Tibial artery (tissue), 4 donors: ENCODE measurements around the gene COA1.

Experiments used
- DNase-seq, 2 donors: peaks; one replicate each; pipeline ENCODE4 v3.0.0-alpha.2; 2019
- H3K27ac ChIP-seq, 2 donors: fragments of 200-600 bp; sonication (generic) in 1 of 2; 1 replicate in 1 of 2; 2 replicates in 1 of 2; pipeline ENCODE4 v1.5.1; 2018 to 2019; ENCODE audit warnings: mild to moderate bottlenecking in 1 of 2
- H3K27me3 ChIP-seq, 2 donors: fragments of 200-600 bp; sonication (generic) in 1 of 2; one replicate each; pipeline versions ENCODE4 v1.5.1 to v1.6.0; 2016 to 2019
- H3K36me3 ChIP-seq, 3 donors: fragments of 200-600 bp; sonication (generic) in 2 of 3; one replicate each; pipeline ENCODE4 v1.5.1; 2016 to 2019; ENCODE audit warnings: mild to moderate bottlenecking in 2 of 3
- H3K4me1 ChIP-seq, 4 donors: fragments of 200-600 bp; sonication (generic) in 2 of 4; 1 replicate in 3 of 4; 2 replicates in 1 of 4; pipeline ENCODE4 v1.5.1; 2016 to 2019
- H3K4me3 ChIP-seq, 2 donors: fragments of 200-600 bp; sonication (generic) in 1 of 2; 1 replicate in 1 of 2; 2 replicates in 1 of 2; pipeline ENCODE4 v1.5.1; 2018 to 2019; ENCODE audit warnings: mild to moderate bottlenecking in 2 of 2
- H3K9me3 ChIP-seq, 3 donors: fragments of 200-600 bp; sonication (generic) in 1 of 3; one replicate each; pipeline ENCODE4 v1.5.1; 2016 to 2019
- CTCF ChIP-seq, 2 experiments: fragments of 200-600 bp in 1 of 2; fragments of 450-650 bp in 1 of 2; IDR thresholded peaks; one replicate each; pipeline ENCODE4 v1.5.1; 2017 to 2019; ENCODE audit warnings: antibody characterized with exemption in 2 of 2, mild to moderate bottlenecking in 1 of 2, moderate library complexity in 1 of 2
- intact Hi-C: fragments of 100-400 bp; cut with DNase I; formaldehyde crosslinking; loops from one replicate; pipeline ENCODE4 v1.15.0; 2023; ENCODE audit warnings: low total_unique reads

COA1 gene

DNA sequence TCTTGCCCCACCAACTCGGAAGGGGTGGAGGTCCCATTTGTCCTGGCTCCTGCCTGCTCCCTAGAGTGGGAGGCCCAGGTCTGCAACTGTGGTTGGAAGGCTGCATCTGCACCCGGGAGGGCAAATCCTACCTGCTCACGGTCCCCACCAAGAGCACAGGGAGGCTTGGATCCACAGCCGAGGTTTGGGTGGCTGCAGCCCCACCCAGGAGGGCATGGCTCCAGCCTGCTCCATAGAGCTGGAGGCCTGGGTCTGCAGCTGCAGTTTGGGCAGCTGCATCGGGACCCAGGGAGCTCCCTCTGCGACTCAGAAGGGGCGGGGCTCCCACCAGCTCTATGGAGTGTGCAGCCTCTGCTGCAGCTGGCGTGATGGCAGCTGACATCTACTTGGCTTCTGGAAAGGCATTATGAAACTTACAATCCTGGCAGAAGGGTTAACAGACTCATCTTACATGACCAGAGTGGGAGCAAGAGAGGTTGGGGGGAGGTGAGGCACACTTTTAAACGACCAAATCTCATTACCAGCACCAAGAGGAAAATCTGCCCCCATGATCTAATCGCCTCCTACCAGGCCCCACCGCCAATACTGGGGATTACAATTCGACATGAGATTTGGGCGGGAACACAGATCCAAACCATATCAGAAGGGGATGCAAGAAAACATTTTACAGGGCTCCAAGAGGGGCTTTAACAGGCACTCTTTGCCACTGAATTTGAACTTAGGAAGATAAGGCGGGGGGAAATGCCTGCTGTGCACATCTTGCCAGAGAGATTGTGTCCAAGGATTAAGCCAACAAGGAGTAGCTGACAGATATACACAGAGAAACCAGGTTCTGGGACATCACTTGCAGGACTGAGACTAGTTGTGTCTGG, 20.9 kb upstream of the COA1 start:
- no peak overlapping the region for H3K4me3 ChIP-seq
- H3K4me1 ChIP-seq, result no peaks in the 10 kb centered on the region
- no peaks in the 10 kb centered on the region for H3K27me3 ChIP-seq
- H3K36me3 ChIP-seq, result no peaks in the 10 kb centered on the region
- DNase-seq, result no peak
- no peak for TF ChIP-seq CTCF (IDR thresholded peaks at IDR 0.05)
- H3K9me3 ChIP-seq, result no peaks in the 10 kb centered on the region
- intact Hi-C loops, result no loop called here
- H3K27ac ChIP-seq, result no peak overlapping the region

DNA sequence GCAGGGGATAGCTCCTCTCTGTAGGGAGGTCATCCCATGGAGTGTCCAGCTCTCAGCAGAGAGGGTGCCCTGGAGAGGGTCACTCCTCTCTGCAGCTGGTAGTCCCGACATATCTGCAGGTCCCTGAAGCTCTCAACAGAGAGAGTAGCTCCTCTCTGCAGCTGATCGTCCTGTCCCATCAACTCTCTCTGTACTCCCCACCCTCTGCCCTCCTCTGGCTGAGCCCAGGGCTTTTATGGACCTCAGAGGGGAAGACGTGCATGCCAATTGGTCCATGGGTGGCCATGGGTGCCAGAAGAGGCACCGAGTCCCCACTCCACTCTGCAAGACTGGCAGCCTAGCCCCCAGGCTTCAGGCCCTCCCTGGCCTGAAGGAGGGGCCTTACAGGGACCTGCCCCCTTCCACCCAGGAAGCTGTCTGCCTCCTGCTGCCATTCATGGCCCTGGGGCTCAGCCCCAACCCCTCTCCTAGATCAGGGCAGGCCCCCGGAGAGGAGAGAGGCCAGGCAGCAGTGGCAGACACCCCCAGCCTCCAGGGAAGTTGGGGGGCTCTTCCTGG, 20.1 kb upstream of the COA1 start:
- DNase-seq, result no peak
- no peak for TF ChIP-seq CTCF (IDR thresholded peaks at IDR 0.05)
- no peaks in the 10 kb centered on the region for H3K27me3 ChIP-seq
- H3K27ac ChIP-seq, result no peak overlapping the region
- no peaks in the 10 kb centered on the region for H3K9me3 ChIP-seq
- H3K4me1 ChIP-seq, result no peaks in the 10 kb centered on the region
- no peak overlapping the region for H3K4me3 ChIP-seq
- intact Hi-C loops, result no loop called here
- no peaks in the 10 kb centered on the region for H3K36me3 ChIP-seq

GRCh38 chr7:43747328-43748105, 18.2 kb upstream of the COA1 start:
- TF ChIP-seq CTCF (IDR thresholded peaks at IDR 0.05), result no peak
- Histone ChIP-seq H3K36me3 (no peaks in the 10 kb centered on the region), H3K4me3 (no peak overlapping the region), H3K9me3 (no peaks in the 10 kb centered on the region), H3K27me3 (no peaks in the 10 kb centered on the region), H3K4me1 (no peaks in the 10 kb centered on the region), H3K27ac (no peak overlapping the region)
- intact Hi-C loops, result no loop called here
- DNase-seq, result no peak

- no peak for DNase-seq
- H3K4me1 ChIP-seq, result no peaks in the 10 kb centered on the region
- H3K9me3 ChIP-seq, result no peaks in the 10 kb centered on the region
- H3K4me3 ChIP-seq, result no peak overlapping the region
- no peaks in the 10 kb centered on the region for H3K27me3 ChIP-seq
- no peaks in the 10 kb centered on the region for H3K36me3 ChIP-seq
- TF ChIP-seq CTCF (IDR thresholded peaks at IDR 0.05), result no peak
- no peak overlapping the region for H3K27ac ChIP-seq
- intact Hi-C loops, result no loop called here
These were observed 13.4 kb upstream of the COA1 start for GRCh38 chr7:43742692-43743091.

GRCh38 chr7:43737467-43738127, 8.3 kb upstream of the COA1 start:
- Histone ChIP-seq H3K4me3 (no peak overlapping the region), H3K4me1 (no peaks in the 10 kb centered on the region), H3K36me3 (no peaks in the 10 kb centered on the region), H3K27ac (no peak overlapping the region), H3K9me3 (no peaks in the 10 kb centered on the region), H3K27me3 (no peaks in the 10 kb centered on the region)
- TF ChIP-seq CTCF (IDR thresholded peaks at IDR 0.05), result no peak
- DNase-seq, result no peak
- intact Hi-C loops, result loop anchor here (10.0 kb wide), 1 partner anchor 187 kb away; the partner anchor contains the start of gene UBE2D4
